Liver (tissue), 9 donors: ENCODE results near the gene CEP131. TPM values are rescaled to one million over a fixed set of nuclear protein-coding genes. Genes with fewer than 3 reads are reported as not detected.

Experiments
- DNase-seq: peaks from one replicate; pipeline ENCODE4 v3.0.0-alpha.2; 2017; ENCODE audit warnings: low spot score
- H3K27ac ChIP-seq, 2 donors: one replicate each; pipeline ENCODE4 v1.7.0; 2013; ENCODE audit warnings: inconsistent platforms in 2 of 2, low read length in 2 of 2, control low read depth in 1 of 2, low read depth in 1 of 2, mild to moderate bottlenecking in 1 of 2
- H3K27me3 ChIP-seq, 4 donors: one replicate each; pipeline versions ENCODE4 v1.6.1 to v1.7.0; 2013; ENCODE audit warnings: low read length in 3 of 4, inconsistent platforms in 1 of 4, mild to moderate bottlenecking in 1 of 4, moderate library complexity in 1 of 4; ENCODE audit not compliant: control insufficient read depth in 4 of 4, insufficient read depth in 4 of 4
- H3K36me3 ChIP-seq, 4 donors: one replicate each; pipeline versions ENCODE4 v1.6.1 to v1.7.0; 2013; ENCODE audit warnings: low read length in 3 of 4, mild to moderate bottlenecking in 3 of 4, low read depth in 1 of 4, moderate library complexity in 1 of 4; ENCODE audit not compliant: control insufficient read depth in 4 of 4, insufficient read depth in 3 of 4
- H3K4me1 ChIP-seq, 4 donors: one replicate each; pipeline versions ENCODE4 v1.6.1 to v1.7.0; 2013; ENCODE audit warnings: low read length in 3 of 4, mild to moderate bottlenecking in 3 of 4, moderate library complexity in 1 of 4; ENCODE audit not compliant: control insufficient read depth in 4 of 4, insufficient read depth in 4 of 4
- H3K4me3 ChIP-seq, 3 donors: one replicate each; pipeline versions ENCODE4 v1.6.1 to v1.7.0; 2013; ENCODE audit warnings: low read length in 3 of 3, control low read depth in 1 of 3, low read depth in 1 of 3, mild to moderate bottlenecking in 1 of 3
- H3K9ac ChIP-seq, 2 donors: one replicate each; pipeline ENCODE4 v1.7.0; 2013; ENCODE audit warnings: low read length in 2 of 2, mild to moderate bottlenecking in 2 of 2, moderate library complexity in 2 of 2, control low read depth in 1 of 2, low read depth in 1 of 2
- H3K9me3 ChIP-seq, 4 donors: one replicate each; pipeline versions ENCODE4 v1.6.1 to v1.7.0; 2013; ENCODE audit warnings: low read length in 3 of 4; ENCODE audit not compliant: control insufficient read depth in 4 of 4
- ATF3 ChIP-seq: IDR thresholded peaks from 2 replicates; pipeline ENCODE4 v1.6.1; 2016; ENCODE audit warnings: antibody characterized with exemption
- CTCF ChIP-seq: fragments of 150-350 bp; IDR thresholded peaks from 2 replicates; pipeline ENCODE4 v1.5.1; 2017; ENCODE audit warnings: improper control_type of control experiment, low read depth, low read length; ENCODE audit not compliant: missing input control
- EGR1 ChIP-seq, 2 donors: IDR thresholded peaks; 2 replicates each; pipeline ENCODE4 v1.6.1; 2016 to 2018; ENCODE audit warnings: antibody characterized with exemption in 2 of 2, low read depth in 2 of 2
- FOXA1 ChIP-seq: IDR thresholded peaks from 2 replicates; pipeline ENCODE4 v1.6.1; 2016; ENCODE audit warnings: antibody characterized with exemption
- FOXA2 ChIP-seq: IDR thresholded peaks from 2 replicates; pipeline ENCODE4 v1.6.1; 2016; ENCODE audit warnings: antibody characterized with exemption
- GABPA ChIP-seq, 2 donors: IDR thresholded peaks in 1 of 2; conservative IDR thresholded peaks in 1 of 2; 2 replicates each; pipeline ENCODE4 v1.6.1; 2016; ENCODE audit warnings: antibody characterized with exemption in 2 of 2, mild to moderate bottlenecking in 1 of 2, moderate library complexity in 1 of 2
- HNF4A ChIP-seq, 2 donors: conservative IDR thresholded peaks; 2 replicates each; pipeline ENCODE4 v1.6.1; 2016; ENCODE audit warnings: antibody characterized with exemption in 2 of 2, mild to moderate bottlenecking in 2 of 2
- HNF4G ChIP-seq: IDR thresholded peaks from 2 replicates; pipeline ENCODE4 v1.6.1; 2016; ENCODE audit warnings: antibody characterized with exemption
- JUND ChIP-seq, 2 donors: IDR thresholded peaks; 2 replicates each; pipeline ENCODE4 v1.6.1; 2016; ENCODE audit warnings: antibody characterized with exemption in 2 of 2
- NR2F2 ChIP-seq: IDR thresholded peaks from 2 replicates; pipeline ENCODE4 v1.6.1; 2016; ENCODE audit warnings: antibody characterized with exemption
- RXRA ChIP-seq, 2 donors: IDR thresholded peaks; 2 replicates each; pipeline ENCODE4 v1.6.1; 2017 to 2018; ENCODE audit warnings: antibody characterized with exemption in 2 of 2, mild to moderate bottlenecking in 1 of 2
- SP1 ChIP-seq: IDR thresholded peaks from 2 replicates; pipeline ENCODE4 v1.6.1; 2018; ENCODE audit warnings: antibody characterized with exemption, mild to moderate bottlenecking
- TAF1 ChIP-seq: conservative IDR thresholded peaks from 2 replicates; pipeline ENCODE4 v1.6.1; 2016; ENCODE audit warnings: antibody characterized with exemption, mild to moderate bottlenecking
- WGBS: extraction: QIAGEN DNeasy Blood & Tissue Kit; methylation state at CpG from one replicate; pipeline ENCODE4 v1.1.7; 2013; 5-methylcytosine and 5-hydroxymethylcytosine counted together
- polyA plus RNA-seq, 2 donors: library from polyadenylated mRNA; stranded (reverse) in 1 of 2; unstranded in 1 of 2; fragments of 200-250 nt in 1 of 2; fragments of >200 nt in 1 of 2; fragmentation: Nextera tagmentation in 1 of 2; extraction: Ambion mirVana in 1 of 2; gene quantifications; one replicate each; pipeline versions ENCODE4 v1.2.1 to v1.2.3, GENCODE V29; 2013 to 2015
- total RNA-seq, 2 donors: library from RNA; depleted of rRNA; stranded (reverse); fragments of >200 nt; gene quantifications; one replicate each; pipeline ENCODE4 v1.2.3, GENCODE V29; 2014
- TF ChIP-seq, protein P1 (sequence below): IDR thresholded peaks from 2 replicates; pipeline ENCODE4 v1.6.1; 2016; ENCODE audit warnings: antibody characterized with exemption
- TF ChIP-seq, protein P2 (sequence below): IDR thresholded peaks from 2 replicates; pipeline ENCODE4 v1.6.1; 2016; ENCODE audit warnings: antibody characterized with exemption, mild to moderate bottlenecking
- donor health status: healthy.
- donor health status: healthy.
- donor health status: healthy.
- donor health status: healthy.
- donor health status: healthy.

The CEP131 gene
- total and polyA plus RNA-seq, 4 donors, result 0.71 to 6.3 (median 2.2) TPM

DNA sequence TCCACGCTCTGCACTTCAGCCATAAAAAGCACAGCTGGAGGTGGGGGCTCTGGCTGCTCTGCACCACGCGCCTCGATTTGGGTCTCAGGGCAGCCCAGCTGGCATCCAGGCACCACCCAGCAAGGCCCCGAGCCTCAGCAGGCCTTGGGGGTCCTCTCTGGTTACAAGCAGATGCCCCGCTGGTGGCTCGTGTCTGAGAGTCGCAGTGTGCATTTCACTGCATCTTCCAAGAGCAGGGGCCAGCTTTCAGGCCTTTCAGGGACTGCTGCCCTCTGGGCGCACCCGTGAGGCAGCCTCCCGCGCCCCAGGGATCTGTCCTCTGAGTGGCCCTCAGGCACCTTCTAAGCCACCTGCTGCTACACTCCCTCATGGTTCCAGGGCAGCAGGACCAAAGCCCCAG lies 41.9 kb upstream of the CEP131 start:
- H3K9me3 ChIP-seq, result no peaks in the 10 kb centered on the region
- 99% methylated on average over 12 of the region's 12 CpGs for WGBS
- no peak overlapping the region for H3K4me3 ChIP-seq
- no peaks in the 10 kb centered on the region for H3K4me1 ChIP-seq
- no peak for DNase-seq
- TF ChIP-seq FOXA2 (no peak), JUND (IDR thresholded peaks at IDR 0.05) (no peak), TAF1 (no peak), HNF4G (no peak), SP1 (no peak), HNF4A (conservative IDR thresholded peaks at IDR 0.05) (no peak), FOXA1 (no peak), ATF3 (no peak), GABPA (IDR thresholded peaks at IDR 0.05 in 1 of 2, conservative IDR thresholded peaks at IDR 0.05 in 1 of 2) (no peak)
- TF ChIP-seq, protein P1, sequence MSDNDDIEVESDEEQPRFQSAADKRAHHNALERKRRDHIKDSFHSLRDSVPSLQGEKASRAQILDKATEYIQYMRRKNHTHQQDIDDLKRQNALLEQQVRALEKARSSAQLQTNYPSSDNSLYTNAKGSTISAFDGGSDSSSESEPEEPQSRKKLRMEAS, result no peak
- TF ChIP-seq, protein P2, sequence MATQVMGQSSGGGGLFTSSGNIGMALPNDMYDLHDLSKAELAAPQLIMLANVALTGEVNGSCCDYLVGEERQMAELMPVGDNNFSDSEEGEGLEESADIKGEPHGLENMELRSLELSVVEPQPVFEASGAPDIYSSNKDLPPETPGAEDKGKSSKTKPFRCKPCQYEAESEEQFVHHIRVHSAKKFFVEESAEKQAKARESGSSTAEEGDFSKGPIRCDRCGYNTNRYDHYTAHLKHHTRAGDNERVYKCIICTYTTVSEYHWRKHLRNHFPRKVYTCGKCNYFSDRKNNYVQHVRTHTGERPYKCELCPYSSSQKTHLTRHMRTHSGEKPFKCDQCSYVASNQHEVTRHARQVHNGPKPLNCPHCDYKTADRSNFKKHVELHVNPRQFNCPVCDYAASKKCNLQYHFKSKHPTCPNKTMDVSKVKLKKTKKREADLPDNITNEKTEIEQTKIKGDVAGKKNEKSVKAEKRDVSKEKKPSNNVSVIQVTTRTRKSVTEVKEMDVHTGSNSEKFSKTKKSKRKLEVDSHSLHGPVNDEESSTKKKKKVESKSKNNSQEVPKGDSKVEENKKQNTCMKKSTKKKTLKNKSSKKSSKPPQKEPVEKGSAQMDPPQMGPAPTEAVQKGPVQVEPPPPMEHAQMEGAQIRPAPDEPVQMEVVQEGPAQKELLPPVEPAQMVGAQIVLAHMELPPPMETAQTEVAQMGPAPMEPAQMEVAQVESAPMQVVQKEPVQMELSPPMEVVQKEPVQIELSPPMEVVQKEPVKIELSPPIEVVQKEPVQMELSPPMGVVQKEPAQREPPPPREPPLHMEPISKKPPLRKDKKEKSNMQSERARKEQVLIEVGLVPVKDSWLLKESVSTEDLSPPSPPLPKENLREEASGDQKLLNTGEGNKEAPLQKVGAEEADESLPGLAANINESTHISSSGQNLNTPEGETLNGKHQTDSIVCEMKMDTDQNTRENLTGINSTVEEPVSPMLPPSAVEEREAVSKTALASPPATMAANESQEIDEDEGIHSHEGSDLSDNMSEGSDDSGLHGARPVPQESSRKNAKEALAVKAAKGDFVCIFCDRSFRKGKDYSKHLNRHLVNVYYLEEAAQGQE, result no peak
- H3K27ac ChIP-seq, result no peak overlapping the region
- H3K27me3 ChIP-seq, result no peaks in the 10 kb centered on the region
- no peak overlapping the region for H3K9ac ChIP-seq
- H3K36me3 ChIP-seq, result peaks cover 26 to 79% (median 35%) of the 10 kb centered on the region in 4 donors

- no peak for TF ChIP-seq CTCF
- TF ChIP-seq SP1, result no peak
- TF ChIP-seq RXRA (IDR thresholded peaks at IDR 0.05), result no peak
- no peak for TF ChIP-seq GABPA (IDR thresholded peaks at IDR 0.05 in 1 of 2, conservative IDR thresholded peaks at IDR 0.05 in 1 of 2)
- TF ChIP-seq TAF1, result no peak
- no peak for TF ChIP-seq FOXA2
- TF ChIP-seq, protein P2, result no peak
- no peak for TF ChIP-seq NR2F2
- TF ChIP-seq EGR1 (IDR thresholded peaks at IDR 0.05; ENCODE audit: low read depth in 2 of 2), result no peak
- TF ChIP-seq, protein P1, result no peak
- no peak for TF ChIP-seq HNF4A (conservative IDR thresholded peaks at IDR 0.05)
- Histone ChIP-seq H3K27me3 (no peaks in the 10 kb centered on the region), H3K4me1 (no peaks in the 10 kb centered on the region), H3K9ac (no peak overlapping the region), H3K9me3 (no peaks in the 10 kb centered on the region), H3K4me3 (no peak overlapping the region), H3K27ac (no peak overlapping the region), H3K36me3 (peaks cover 23 to 80% (median 34%) of the 10 kb centered on the region in 4 donors)
- 95% methylated on average over 40 of the region's 40 CpGs for WGBS
- DNase-seq, result no peak
These were observed 40.8 kb upstream of the CEP131 start for GRCh38 chr17:81263371-81264181.
